Smooth muscle cell (in vitro differentiated cells): ENCODE data around the gene CAMSAP1. TPM values are rescaled to one million over a fixed set of nuclear protein-coding genes. Genes with fewer than 3 reads are reported as not detected.

ENCODE experiments used
- DNase-seq: peaks from one replicate; lab custom pipeline; 2025; ENCODE audit not compliant: unreplicated experiment; lab: John Stamatoyannopoulos, UW
- H2AFZ ChIP-seq: fragments of 200-600 bp; sonication (generic); 2 replicates; pipeline ENCODE4 v1.6.0; 2016; ENCODE audit warnings: antibody characterized with exemption, low read depth, mild to moderate bottlenecking
- H3F3A ChIP-seq: fragments of 200-600 bp; sonication (generic); 2 replicates; pipeline ENCODE4 v1.6.0; 2017; ENCODE audit warnings: antibody characterized with exemption, low read depth
- H3K27ac ChIP-seq: fragments of 200-600 bp; sonication (generic); 2 replicates; pipeline ENCODE4 v1.5.1; 2016; ENCODE audit warnings: low read depth, mild to moderate bottlenecking
- H3K27me3 ChIP-seq: fragments of 200-600 bp; sonication (generic); 2 replicates; pipeline ENCODE4 v1.6.1; 2016; ENCODE audit warnings: low read depth, mild to moderate bottlenecking
- H3K36me3 ChIP-seq: fragments of 200-600 bp; sonication (generic); 2 replicates; pipeline ENCODE4 v1.5.1; 2016; ENCODE audit warnings: low read depth
- H3K4me1 ChIP-seq: fragments of 200-600 bp; sonication (generic); 2 replicates; pipeline ENCODE4 v1.5.1; 2016; ENCODE audit warnings: low read depth
- H3K4me2 ChIP-seq: fragments of 200-600 bp; sonication (generic); 2 replicates; pipeline ENCODE4 v1.6.0; 2016; ENCODE audit warnings: mild to moderate bottlenecking
- H3K4me3 ChIP-seq: fragments of 200-600 bp; sonication (generic); 2 replicates; pipeline ENCODE4 v1.5.1; 2016; ENCODE audit warnings: mild to moderate bottlenecking
- H3K79me2 ChIP-seq: fragments of 200-600 bp; sonication (generic); 2 replicates; pipeline ENCODE4 v1.6.0; 2016; ENCODE audit warnings: low read depth, mild to moderate bottlenecking
- H3K9ac ChIP-seq: fragments of 200-600 bp; sonication (generic); 2 replicates; pipeline ENCODE4 v1.6.0; 2016; ENCODE audit warnings: low read depth
- H3K9me3 ChIP-seq: fragments of 200-600 bp; sonication (generic); replicated peaks from 2 replicates; pipeline ENCODE4 v1.5.1; 2016; ENCODE audit warnings: low read depth
- H4K20me1 ChIP-seq: fragments of 200-600 bp; sonication (generic); 2 replicates; pipeline ENCODE4 v1.6.0; 2016; ENCODE audit warnings: low read depth
- CTCF ChIP-seq: fragments of 200-600 bp; sonication (generic); IDR thresholded peaks from 2 replicates; pipeline ENCODE4 v1.5.1; 2017; ENCODE audit warnings: borderline replicate concordance, mild to moderate bottlenecking, antibody characterized with exemption; ENCODE audit not compliant: insufficient read depth, poor library complexity, severe bottlenecking
- WGBS: methylation state at CpG from one replicate; pipeline ENCODE4 v1.1.7; 2016; ENCODE audit warnings: low lambda C conversion rate; 5-methylcytosine and 5-hydroxymethylcytosine counted together
- polyA plus RNA-seq: library from polyadenylated mRNA; unstranded; fragments of >200 nt; fragmentation: Nextera tagmentation; extraction: Ambion mirVana; gene quantifications from 2 replicates; pipeline ENCODE4 v1.2.1, GENCODE V29; 2016
- total RNA-seq: library from RNA; depleted of rRNA; stranded (reverse); fragments of >200 nt; gene quantifications from 2 replicates; pipeline ENCODE4 v1.2.3, GENCODE V29; 2014

Gene CAMSAP1
- total and polyA plus RNA-seq, 2 experiments from 2014 or later: 5.4 to 17.8 TPM

GRCh38 chr9:135813671-135814290 lies 93.6 kb downstream of the CAMSAP1 start:
- Histone ChIP-seq H3K9me3 (no peaks in the 10 kb centered on the region), H3K36me3 (peaks cover 16% of the 10 kb centered on the region), H2AFZ (no peak overlapping the region), H3K79me2 (no peaks in the 10 kb centered on the region), H3F3A (no peaks in the 10 kb centered on the region), H3K27me3 (no peaks in the 10 kb centered on the region), H3K4me1 (no peaks in the 10 kb centered on the region), H4K20me1 (no peaks in the 10 kb centered on the region), H3K4me3 (no peak overlapping the region), H3K4me2 (no peak overlapping the region), H3K9ac (no peak overlapping the region), H3K27ac (no peak overlapping the region)
- DNase-seq: no peak
- TF ChIP-seq CTCF: no peak
- 97% methylated on average over 14 of the region's 14 CpGs for WGBS

DNA sequence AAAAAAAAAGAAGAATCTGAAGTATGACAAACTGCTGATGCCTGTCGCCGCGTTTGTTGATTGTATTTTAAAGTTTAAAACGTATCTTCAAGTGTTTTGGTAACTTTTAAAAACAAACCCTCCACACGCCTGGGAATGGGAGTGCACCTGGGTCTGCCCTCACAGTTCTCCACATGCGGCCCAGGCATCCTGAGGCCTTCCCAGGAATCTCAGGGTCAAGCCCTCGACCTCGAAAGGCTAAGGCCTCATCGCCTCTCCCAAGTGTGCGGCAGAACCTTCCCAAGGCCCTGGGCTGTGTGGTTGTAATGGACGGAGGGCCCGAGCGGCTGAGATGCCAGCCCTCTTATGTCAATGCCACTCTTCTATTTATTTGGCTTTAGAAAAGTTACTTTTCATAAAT lies 94.4 kb downstream of the CAMSAP1 start:
- no peak overlapping the region for H3K4me3 ChIP-seq
- H3K9ac ChIP-seq: no peak overlapping the region
- H3K9me3 ChIP-seq: no peaks in the 10 kb centered on the region
- DNase-seq: no peak
- H3K4me1 ChIP-seq: no peaks in the 10 kb centered on the region
- TF ChIP-seq CTCF: no peak
- over 99% methylated on average over 13 of the region's 13 CpGs for WGBS
- H3K79me2 ChIP-seq: no peaks in the 10 kb centered on the region
- no peaks in the 10 kb centered on the region for H3F3A ChIP-seq
- H4K20me1 ChIP-seq: no peaks in the 10 kb centered on the region
- H3K4me2 ChIP-seq: no peak overlapping the region
- H3K27me3 ChIP-seq: no peaks in the 10 kb centered on the region
- no peak overlapping the region for H2AFZ ChIP-seq
- H3K27ac ChIP-seq: no peak overlapping the region
- peaks cover 16% of the 10 kb centered on the region for H3K36me3 ChIP-seq

DNA sequence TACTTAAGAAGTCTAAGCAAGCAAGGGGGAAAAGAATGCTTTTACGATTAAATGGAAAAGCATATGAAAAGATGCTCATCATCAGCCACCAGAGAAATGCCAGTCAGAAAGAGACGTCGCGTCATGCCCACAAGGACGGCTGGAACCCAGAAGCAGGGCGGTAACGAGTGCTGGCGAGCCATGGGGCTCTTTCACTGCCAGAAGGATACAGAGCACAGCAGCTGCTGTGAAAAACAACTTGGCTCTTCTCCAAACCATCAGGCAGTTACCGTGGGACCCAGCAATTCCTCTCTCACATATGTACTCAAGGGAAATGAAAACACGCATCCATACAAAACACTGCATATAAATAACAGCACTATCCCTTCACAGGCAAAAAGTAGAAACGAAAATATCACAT lies 95.5 kb downstream of the CAMSAP1 start:
- H3K4me3 ChIP-seq: no peak overlapping the region
- H3K27me3 ChIP-seq: no peaks in the 10 kb centered on the region
- no peak for DNase-seq
- H3K4me2 ChIP-seq: no peak overlapping the region
- 97% methylated on average over 11 of the region's 11 CpGs for WGBS
- H2AFZ ChIP-seq: no peak overlapping the region
- H4K20me1 ChIP-seq: no peaks in the 10 kb centered on the region
- no peak overlapping the region for H3K9ac ChIP-seq
- no peak for TF ChIP-seq CTCF
- H3K79me2 ChIP-seq: no peaks in the 10 kb centered on the region
- H3K27ac ChIP-seq: no peak overlapping the region
- H3K9me3 ChIP-seq: no peaks in the 10 kb centered on the region
- peaks cover 16% of the 10 kb centered on the region for H3K36me3 ChIP-seq
- H3K4me1 ChIP-seq: no peaks in the 10 kb centered on the region
- H3F3A ChIP-seq: no peaks in the 10 kb centered on the region

DNA sequence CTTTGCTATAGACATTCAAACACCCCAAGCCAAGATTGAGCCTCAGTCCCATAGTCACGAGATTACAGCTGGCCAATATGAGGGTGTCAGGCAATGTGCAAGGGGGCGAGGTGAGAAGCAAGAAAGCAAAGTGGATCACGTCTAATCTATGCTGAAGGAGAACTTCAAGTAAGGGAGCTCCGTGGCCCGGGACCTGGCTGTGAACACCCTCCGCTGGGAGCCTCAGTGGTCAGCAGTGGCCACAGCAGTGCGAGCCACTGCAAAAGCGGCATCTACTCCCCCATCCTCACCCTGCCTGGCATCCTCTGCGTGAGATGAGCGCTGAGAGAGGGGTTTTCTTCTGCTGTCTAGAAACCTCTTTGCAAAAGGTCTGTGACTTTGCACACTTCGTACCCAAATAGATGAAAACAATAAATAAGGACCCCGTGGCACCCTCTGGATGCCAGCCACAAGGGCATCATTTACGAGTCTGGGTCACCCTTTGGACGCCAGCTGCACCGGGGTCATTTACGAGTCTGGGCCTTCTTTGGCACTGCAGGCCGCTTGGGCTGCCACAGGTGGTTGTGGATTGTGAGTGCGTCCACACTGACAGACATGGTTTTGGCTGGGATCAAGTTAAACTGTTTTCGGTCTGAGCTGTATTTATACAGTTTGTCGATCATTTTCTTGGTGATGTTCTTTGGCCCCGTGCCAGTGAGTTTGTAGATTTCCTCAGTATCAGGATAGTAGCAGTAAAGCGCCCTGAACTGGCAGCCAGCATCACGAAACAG lies 96.4 kb downstream of the CAMSAP1 start:
- no peak for DNase-seq
- Histone ChIP-seq H4K20me1 (no peaks in the 10 kb centered on the region), H2AFZ (no peak overlapping the region), H3K36me3 (peaks cover 16% of the 10 kb centered on the region), H3F3A (no peaks in the 10 kb centered on the region), H3K27me3 (no peaks in the 10 kb centered on the region), H3K79me2 (no peaks in the 10 kb centered on the region), H3K4me3 (no peak overlapping the region), H3K27ac (no peak overlapping the region), H3K4me2 (no peak overlapping the region), H3K9ac (no peak overlapping the region), H3K4me1 (no peaks in the 10 kb centered on the region), H3K9me3 (no peaks in the 10 kb centered on the region)
- no peak for TF ChIP-seq CTCF
- WGBS: 98% methylated on average over 23 of the region's 23 CpGs
